ENCODE results near the gene IL34.

IL34 gene

DNA sequence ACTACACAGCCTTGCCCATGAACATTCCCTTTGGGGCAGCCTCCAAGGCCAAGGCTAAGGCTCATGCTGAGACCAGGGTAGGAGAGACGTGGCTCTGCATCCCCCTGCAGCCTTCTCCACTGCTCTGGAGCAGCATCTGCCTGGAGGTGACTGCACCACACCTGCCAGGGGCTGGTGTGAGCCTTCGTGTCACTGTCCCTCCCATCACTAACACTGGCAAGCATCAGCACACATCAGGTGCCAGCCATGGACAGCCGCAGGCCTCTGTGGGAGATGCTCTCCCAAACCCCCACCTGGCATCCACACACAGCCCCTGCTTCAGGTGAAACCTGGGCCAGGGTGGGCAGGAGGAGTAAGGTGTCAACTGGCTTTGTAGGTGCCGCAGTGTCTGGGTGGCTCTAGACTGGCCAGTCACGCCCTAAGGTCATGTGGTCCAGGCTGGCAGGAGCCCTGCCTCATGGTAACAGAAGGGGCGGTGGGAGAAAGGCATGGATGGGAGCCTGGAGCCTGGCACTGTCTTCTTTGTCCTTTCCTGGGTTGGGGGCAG, 57.5 kb downstream of the IL34 start:
- FAIRE-seq: no peak

DNA sequence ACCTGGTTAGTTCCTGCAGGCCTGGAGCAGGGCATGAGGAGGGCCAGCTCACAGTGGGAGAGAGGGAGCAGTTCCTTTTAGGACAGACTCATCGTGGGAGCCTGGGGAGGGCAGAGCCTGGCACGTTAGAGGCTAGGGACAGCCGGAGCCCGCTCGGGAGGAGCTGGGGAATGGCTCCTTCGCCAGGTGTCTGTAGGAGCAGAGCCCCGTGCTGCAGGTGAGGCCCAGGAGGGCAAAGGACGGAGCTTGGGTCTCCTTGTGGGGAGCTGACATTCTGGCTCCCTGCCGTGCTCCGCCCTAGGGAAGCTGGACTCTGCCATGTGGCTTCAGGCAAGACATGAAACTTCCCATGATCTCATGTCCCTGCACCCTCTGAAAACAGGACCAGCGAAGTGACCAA, 58.2 kb downstream of the IL34 start:
- FAIRE-seq: no peak

DNA sequence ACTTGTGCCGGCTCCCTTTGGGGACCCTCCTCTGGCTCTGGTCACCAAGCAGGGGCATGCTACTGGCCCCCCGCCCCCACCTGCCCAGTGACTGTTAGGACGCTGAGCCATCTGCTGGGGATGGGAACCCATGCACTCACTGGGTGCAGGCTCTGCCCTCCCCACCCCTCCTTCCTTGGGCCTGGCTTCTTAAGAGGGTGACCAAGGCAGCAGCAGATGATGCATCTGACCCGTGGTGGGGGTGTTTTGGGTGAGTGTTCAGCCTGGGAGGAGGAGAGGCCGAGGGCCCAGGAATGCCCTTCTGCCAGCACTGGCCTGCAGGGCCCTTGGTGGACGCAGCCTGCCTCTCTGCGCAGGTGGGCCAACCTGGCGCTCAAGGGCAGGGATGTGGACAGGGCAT, 58.7 kb downstream of the IL34 start:
- no peak for FAIRE-seq

DNA sequence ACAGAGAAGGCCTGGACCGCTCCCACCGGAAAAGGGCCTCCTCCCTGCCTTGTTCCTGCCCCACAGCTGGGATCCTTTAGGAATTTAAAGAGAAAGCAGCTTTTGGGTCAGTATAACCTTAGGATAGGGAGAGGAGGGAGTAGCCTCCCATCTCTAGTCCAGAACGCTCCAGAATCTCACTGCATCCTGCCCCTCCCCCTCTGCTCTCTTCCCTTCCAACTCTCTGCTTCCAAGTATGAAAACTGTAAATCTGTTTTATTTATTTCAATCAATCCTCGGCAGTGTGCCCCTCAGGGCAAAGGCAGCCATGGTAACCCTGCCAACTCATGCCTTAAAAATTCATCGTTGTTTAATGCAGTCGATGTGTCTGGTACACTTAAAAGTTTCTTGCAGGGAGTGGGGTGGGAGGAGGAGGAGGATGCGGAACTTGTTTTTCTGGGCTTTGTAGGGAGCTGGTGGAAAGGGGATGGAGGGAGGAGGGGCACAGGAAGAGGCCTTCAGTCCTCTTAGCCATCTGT, 60.6 kb downstream of the IL34 start:
- no peak for FAIRE-seq

DNA sequence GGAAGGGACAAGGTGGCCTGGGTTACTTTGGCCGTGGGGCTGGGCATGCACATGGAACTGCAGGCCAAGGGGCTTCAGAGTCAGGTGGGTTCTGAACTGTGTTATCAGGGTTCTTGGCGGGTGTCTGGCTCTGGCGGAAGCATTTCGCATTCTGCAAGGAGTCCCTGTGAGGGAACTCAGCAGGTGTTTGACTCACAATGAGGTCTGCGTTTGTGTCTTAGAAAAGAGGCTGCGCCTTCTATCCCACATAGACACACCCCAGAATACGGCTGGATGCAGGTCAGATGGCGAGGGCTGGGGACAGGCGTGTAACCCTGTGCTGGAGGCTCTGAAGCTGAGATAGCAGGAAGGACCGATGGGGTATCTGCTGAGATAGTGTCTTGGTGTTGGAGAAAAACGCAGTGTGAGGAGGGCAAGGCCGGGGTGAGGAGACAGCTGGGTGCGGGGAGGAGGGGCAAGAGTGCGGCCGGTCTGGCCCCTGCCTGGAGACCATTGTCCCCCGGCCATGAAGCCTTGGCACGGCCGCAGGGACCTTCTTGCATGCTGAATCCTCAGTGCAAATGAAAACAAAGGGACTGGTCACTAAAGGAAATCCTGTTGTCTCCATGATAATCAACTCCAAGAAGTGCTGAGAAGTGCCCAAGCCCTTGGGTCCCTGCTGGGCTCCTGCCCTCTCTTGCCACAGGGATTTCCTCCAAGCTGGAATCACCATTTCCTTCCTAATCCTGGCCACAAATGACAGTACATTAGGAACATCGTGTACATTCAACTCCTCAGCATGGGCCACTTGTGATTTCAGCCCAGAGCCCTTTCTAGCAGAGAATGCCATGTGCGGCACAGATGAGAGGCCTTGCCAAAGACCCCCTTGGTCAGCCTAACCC, 62.2 kb downstream of the IL34 start:
- no peak for FAIRE-seq

DNA sequence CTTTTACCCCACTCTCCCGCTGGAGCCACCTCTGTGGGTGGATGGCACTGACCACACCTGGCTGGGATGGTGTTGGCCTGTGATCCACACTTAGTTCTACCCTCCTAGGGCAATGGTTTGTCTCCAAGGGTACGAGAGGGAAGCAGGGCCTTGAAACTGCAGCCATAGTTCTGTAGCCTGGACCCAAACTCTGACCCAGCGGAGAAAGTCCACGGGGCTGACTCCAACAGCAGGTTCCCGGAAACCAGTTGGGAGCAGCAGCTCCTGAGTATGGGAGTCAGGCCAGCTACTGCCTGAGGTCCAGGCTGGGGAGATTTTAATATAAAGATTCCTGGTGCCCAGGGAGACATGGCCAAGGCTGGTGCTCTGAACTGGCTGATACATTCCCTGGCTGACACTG, 63.1 kb downstream of the IL34 start:
- no peak for FAIRE-seq

DNA sequence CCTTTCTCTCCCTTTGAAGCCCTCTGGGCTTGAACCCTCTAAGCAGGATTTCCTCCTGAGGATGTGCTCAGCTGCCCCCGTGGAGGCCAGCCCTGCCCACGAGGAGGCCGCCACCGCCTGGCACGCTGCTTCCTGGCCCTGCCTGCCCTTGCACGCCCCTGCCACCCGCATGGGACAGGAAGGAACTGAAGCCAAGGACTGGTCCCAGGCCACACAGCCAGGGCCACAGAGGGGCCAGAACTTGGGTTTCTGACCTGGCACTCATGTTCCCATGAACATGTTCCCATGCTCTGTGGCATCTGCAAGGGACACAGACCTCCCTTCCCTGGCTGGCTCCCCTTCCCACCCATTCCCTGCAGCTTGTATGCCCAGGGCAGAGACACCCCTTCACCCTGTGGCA, 63.6 kb downstream of the IL34 start:
- FAIRE-seq: no peak

Data from A204.1 (cell line).